ENCODE data around the gene MPV17. TPM values are rescaled to one million over a fixed set of nuclear protein-coding genes. Genes with fewer than 3 reads are reported as not detected.
A peak's percentile ranks its signal among the peaks of the same experiment; 100 is the strongest.

MPV17 gene
- total RNA-seq (ENCODE audit: low replicate concordance) = 71.4 and 78.0 TPM in 2 replicates

GRCh38 chr2:27322766-27323595 lies at the start of gene MPV17:
TSS of gene MPV17 (minus strand) at chr2:27323097. CDS start at chr2:27322517, 580 bp downstream.
- DNase-seq (ENCODE audit: low spot score) = peak; percentile 93
- no peaks in the 10 kb centered on the region for H3K27me3 ChIP-seq
- peaks cover 2% of the 10 kb centered on the region for H3K36me3 ChIP-seq
- H2AFZ ChIP-seq (replicated peaks) = peak within 1 kb of the TSS; percentile 89
- Mint-ChIP-seq H3K27me3 (ENCODE audit: insufficient read depth, low read depth) (peaks cover 6% of the 10 kb centered on the region), H3K27ac (peak within 1 kb of the TSS; percentile 98), H3K4me1 (peaks cover 9% of the 10 kb centered on the region), H3K9me3 (no peaks in the 10 kb centered on the region), H3K36me3 (peaks cover 14% of the 10 kb centered on the region), H3K4me3 (peak within 1 kb of the TSS; percentile 95)
- TF ChIP-seq EZH2 (IDR thresholded peaks at IDR 0.05) (no peak), CTCF (IDR thresholded peaks at IDR 0.05) (no peak), EZH2phosphoT487 (IDR thresholded peaks at IDR 0.05) (no peak)
- H3F3A ChIP-seq (ENCODE audit: low read depth) = peaks cover 26% of the 10 kb centered on the region
- no peaks in the 10 kb centered on the region for H4K20me1 ChIP-seq (ENCODE audit: low read depth)
- H3K27ac ChIP-seq = peak within 1 kb of the TSS; percentile 40
- no peaks in the 10 kb centered on the region for H3K9me3 ChIP-seq (ENCODE audit: low read depth)
- H3K4me3 ChIP-seq = peak within 1 kb of the TSS; percentile 80
- peak within 1 kb of the TSS; percentile 97 for H3K9ac ChIP-seq
- H3K4me2 ChIP-seq = peak within 1 kb of the TSS; percentile 93
- H3K4me1 ChIP-seq = no peaks in the 10 kb centered on the region
- peaks cover 11% of the 10 kb centered on the region for H3K79me2 ChIP-seq (ENCODE audit: low read depth)

- Mint-ChIP-seq H3K36me3 (peaks cover 33% of the 10 kb centered on the region), H3K27ac (peak overlapping the region; percentile 94), H3K4me3 (peak overlapping the region; percentile 99), H3K27me3 (ENCODE audit: insufficient read depth, low read depth) (peaks cover 6% of the 10 kb centered on the region), H3K9me3 (no peaks in the 10 kb centered on the region), H3K4me1 (peaks cover 19% of the 10 kb centered on the region)
- no peak for TF ChIP-seq EZH2 (IDR thresholded peaks at IDR 0.05)
- TF ChIP-seq EZH2phosphoT487 (IDR thresholded peaks at IDR 0.05) = no peak
- TF ChIP-seq CTCF (IDR thresholded peaks at IDR 0.05) = no peak
- H4K20me1 ChIP-seq (ENCODE audit: low read depth) = peaks cover 23% of the 10 kb centered on the region
- no peak overlapping the region for H3K27ac ChIP-seq
- peaks cover 11% of the 10 kb centered on the region for H3K4me1 ChIP-seq
- peak overlapping the region; percentile 37 for H2AFZ ChIP-seq (replicated peaks)
- H3K27me3 ChIP-seq = no peaks in the 10 kb centered on the region
- H3K79me2 ChIP-seq (ENCODE audit: low read depth) = peaks cover 48% of the 10 kb centered on the region
- H3K4me2 ChIP-seq = peak overlapping the region; percentile 78
- H3F3A ChIP-seq (ENCODE audit: low read depth) = peaks cover 12% of the 10 kb centered on the region
- no peak for DNase-seq (ENCODE audit: low spot score)
- H3K4me3 ChIP-seq = peak overlapping the region; percentile 84
- H3K36me3 ChIP-seq = peaks cover 4% of the 10 kb centered on the region
- peak overlapping the region; percentile 95 for H3K9ac ChIP-seq
- H3K9me3 ChIP-seq (ENCODE audit: low read depth) = no peaks in the 10 kb centered on the region
Observed at GRCh38 chr2:27370816-27371620, 48.1 kb upstream of the MPV17 start.

GRCh38 chr2:27370026-27370815 lies 47.3 kb upstream of the MPV17 start, which contains the start of the genes EIF2B4 and SNX17:
TSS of gene EIF2B4 (minus strand) at chr2:27370338. CDS start at chr2:27370314, 24 bp downstream.
TSS of gene SNX17 (plus strand) at chr2:27370616. CDS start at chr2:27370744, 128 bp downstream.
- Histone ChIP-seq H3K4me3 (peak within 1 kb of the TSS; percentile 84), H3K4me2 (peak within 1 kb of the TSS; percentile 97), H3K9me3 (ENCODE audit: low read depth) (no peaks in the 10 kb centered on the region), H3K27ac (no peak within 1 kb of the TSS), H3K9ac (peak within 1 kb of the TSS; percentile 95), H2AFZ (replicated peaks) (peak within 1 kb of the TSS; percentile 75), H3F3A (ENCODE audit: low read depth) (peaks cover 12% of the 10 kb centered on the region), H3K79me2 (ENCODE audit: low read depth) (peaks cover 48% of the 10 kb centered on the region), H4K20me1 (ENCODE audit: low read depth) (peaks cover 23% of the 10 kb centered on the region), H3K36me3 (peaks cover 4% of the 10 kb centered on the region), H3K27me3 (no peaks in the 10 kb centered on the region), H3K4me1 (peaks cover 11% of the 10 kb centered on the region)
- peak; percentile 99 for DNase-seq (ENCODE audit: low spot score)
- Mint-ChIP-seq H3K9me3 (no peaks in the 10 kb centered on the region), H3K27me3 (ENCODE audit: insufficient read depth, low read depth) (peaks cover 6% of the 10 kb centered on the region), H3K4me3 (peak within 1 kb of the TSS; percentile 99), H3K36me3 (peaks cover 32% of the 10 kb centered on the region), H3K27ac (peak within 1 kb of the TSS; percentile 96), H3K4me1 (peaks cover 19% of the 10 kb centered on the region)
- peak; percentile 75 for TF ChIP-seq CTCF (IDR thresholded peaks at IDR 0.05)
- TF ChIP-seq EZH2 (IDR thresholded peaks at IDR 0.05) = no peak
